Measurements from ENCODE around the gene PCBD2.

PCBD2 gene

GRCh38 chr5:135008556-135008955 is 103.6 kb downstream of the PCBD2 start:
- DNase-seq, result no peak

- no peak for DNase-seq
Measured at GRCh38 chr5:135008981-135009735, 104.2 kb downstream of the PCBD2 start.

- DNase-seq, result no peak
Measured at GRCh38 chr5:135009736-135010501, 105.0 kb downstream of the PCBD2 start.

- no peak for DNase-seq
Measured at GRCh38 chr5:135010502-135011354, 105.8 kb downstream of the PCBD2 start.

GRCh38 chr5:135011355-135012032 is 106.6 kb downstream of the PCBD2 start:
- no peak for DNase-seq

- no peak for DNase-seq
Measured at GRCh38 chr5:135012033-135012588, 107.2 kb downstream of the PCBD2 start.

Measured in DMS153 (cell line).